ENCODE measurements around the gene PKD2L1. TPM values are rescaled to one million over a fixed set of nuclear protein-coding genes. Genes with fewer than 3 reads are reported as not detected.

The PKD2L1 gene
- total and polyA plus RNA-seq, 2 donors (not counting 1 experiment from before 2014, with no cell fraction given): 0.37 TPM; not detected in 1

- ATAC-seq (ENCODE audit: low read depth): no peak
- Mint-ChIP-seq H3K9me3 (ENCODE audit: insufficient read depth) (no peaks in the 10 kb centered on the region), H3K27ac (no peak overlapping the region), H3K4me3 (no peak overlapping the region), H3K4me1 (no peaks in the 10 kb centered on the region), H3K27me3 (peaks cover 56% of the 10 kb centered on the region)
- Histone ChIP-seq H3K4me3 (ENCODE audit: control extremely low read depth in 1 of 5, extremely low read depth in 1 of 5, insufficient read depth in 1 of 5, low read depth in 2 of 5, low read length in 4 of 5) (no peak overlapping the region), H3K79me2 (ENCODE audit: control insufficient read depth, insufficient read depth, low read length) (no peaks in the 10 kb centered on the region), H3K36me3 (replicated peaks in 1 of 2; ENCODE audit: control extremely low read depth in 1 of 2, control insufficient read depth in 1 of 2, extremely low read depth in 1 of 2, insufficient read depth in 2 of 2, low read length in 1 of 2) (no peaks in the 10 kb centered on the region), H3K9ac (ENCODE audit: low read length) (no peak overlapping the region), H3K9me3 (ENCODE audit: control extremely low read depth in 1 of 3, control insufficient read depth in 2 of 3, insufficient read depth in 1 of 3, low read length in 2 of 3) (no peaks in the 10 kb centered on the region), H3K4me2 (replicated peaks; ENCODE audit: low read depth, low read length, poor library complexity, severe bottlenecking) (no peak overlapping the region), H2AFZ (ENCODE audit: insufficient read depth, low read depth, low read length, poor library complexity, severe bottlenecking) (no peak overlapping the region), H3K4me1 (ENCODE audit: control insufficient read depth in 2 of 2, insufficient read depth in 2 of 2, low read length in 2 of 2) (peaks cover 0 to 3% of the 10 kb centered on the region in 2 donors), H3K27me3 (replicated peaks in 1 of 4; ENCODE audit: control extremely low read depth in 1 of 4, control insufficient read depth in 3 of 4, insufficient read depth in 4 of 4, low read length in 3 of 4) (peaks cover 0 to 14% (median 7%) of the 10 kb centered on the region in 4 experiments), H3K27ac (ENCODE audit: low read length in 2 of 2) (no peak overlapping the region), H4K20me1 (ENCODE audit: control insufficient read depth, insufficient read depth, low read length, poor library complexity, severe bottlenecking) (no peaks in the 10 kb centered on the region)
- TF ChIP-seq CTCF (IDR thresholded peaks at IDR 0.05) (no peak), EZH2 (IDR thresholded peaks at IDR 0.05; ENCODE audit: borderline replicate concordance, insufficient read depth, low read depth, low read length, poor library complexity, severe bottlenecking) (no peak)
- DNase-seq: no peak
- intact Hi-C loops (cut with micrococcal nuclease): no loop called here
- ChIA-PET CTCF (no interaction called here), POLR2A (no interaction called here)
- 100% methylated on average over 4 of the region's 5 CpGs for WGBS (ENCODE audit: insufficient coverage)
Observed at GRCh38 chr10:100306861-100307260, 23.2 kb downstream of the PKD2L1 start.

GRCh38 chr10:100304414-100304813 lies 25.6 kb downstream of the PKD2L1 start:
- CTCF ChIA-PET: interaction anchor here (0.6 to 3.9 kb wide), 9 partner anchors 22 to 218 kb away, joined by 3 to 33 read pairs (median 4); no protein-coding TSS in a partner anchor
- Mint-ChIP-seq H3K4me1 (no peaks in the 10 kb centered on the region), H3K9me3 (ENCODE audit: insufficient read depth) (no peaks in the 10 kb centered on the region)

More at GRCh38 chr10:100304414-100304813, 25.6 kb downstream of the PKD2L1 start:
- Histone ChIP-seq H3K9ac (ENCODE audit: low read length) (no peak overlapping the region), H2AFZ (ENCODE audit: insufficient read depth, low read depth, low read length, poor library complexity, severe bottlenecking) (no peak overlapping the region), H3K27me3 (replicated peaks in 1 of 4; ENCODE audit: control extremely low read depth in 1 of 4, control insufficient read depth in 3 of 4, insufficient read depth in 4 of 4, low read length in 3 of 4) (peaks cover 0 to 6% (median 0%) of the 10 kb centered on the region in 4 experiments), H3K36me3 (replicated peaks in 1 of 2; ENCODE audit: control extremely low read depth in 1 of 2, control insufficient read depth in 1 of 2, extremely low read depth in 1 of 2, insufficient read depth in 2 of 2, low read length in 1 of 2) (no peaks in the 10 kb centered on the region), H3K79me2 (ENCODE audit: control insufficient read depth, insufficient read depth, low read length) (no peaks in the 10 kb centered on the region), H3K4me2 (replicated peaks; ENCODE audit: low read depth, low read length, poor library complexity, severe bottlenecking) (no peak overlapping the region), H3K4me3 (ENCODE audit: control extremely low read depth in 1 of 5, extremely low read depth in 1 of 5, insufficient read depth in 1 of 5, low read depth in 2 of 5, low read length in 4 of 5) (no peak overlapping the region), H3K27ac (ENCODE audit: low read length in 2 of 2) (no peak overlapping the region), H3K9me3 (ENCODE audit: control extremely low read depth in 1 of 3, control insufficient read depth in 2 of 3, insufficient read depth in 1 of 3, low read length in 2 of 3) (no peaks in the 10 kb centered on the region), H4K20me1 (ENCODE audit: control insufficient read depth, insufficient read depth, low read length, poor library complexity, severe bottlenecking) (no peaks in the 10 kb centered on the region), H3K4me1 (ENCODE audit: control insufficient read depth in 2 of 2, insufficient read depth in 2 of 2, low read length in 2 of 2) (peaks cover 0 to 3% of the 10 kb centered on the region in 2 donors)
- peaks cover 49% of the 10 kb centered on the region for H3K27me3 Mint-ChIP-seq
- H3K4me3 Mint-ChIP-seq: no peak overlapping the region
- DNase-seq (no peak), ATAC-seq (ENCODE audit: low read depth) (no peak)
- no peak overlapping the region for H3K27ac Mint-ChIP-seq
- intact Hi-C loops (cut with micrococcal nuclease): no loop called here
- WGBS (ENCODE audit: insufficient coverage): 81% methylated on average over 2 of the region's 3 CpGs
- POLR2A ChIA-PET: no interaction called here
- no peak for TF ChIP-seq CTCF (IDR thresholded peaks at IDR 0.05)
- no peak for TF ChIP-seq EZH2 (IDR thresholded peaks at IDR 0.05; ENCODE audit: borderline replicate concordance, insufficient read depth, low read depth, low read length, poor library complexity, severe bottlenecking)

Data from B cell (primary cell).